GM12878 (cell line): ENCODE results near the gene ADARB1. TPM values are rescaled to one million over a fixed set of nuclear protein-coding genes. Genes with fewer than 3 reads are reported as not detected.

Experiments
- BCL11A ChIP-seq: IDR thresholded peaks from 2 replicates; pipeline ENCODE4 v1.6.1; 2011; ENCODE audit warnings: low read depth, low read length
- BRCA1 ChIP-seq: IDR thresholded peaks from 2 replicates; pipeline ENCODE4 v1.6.1; 2011; ENCODE audit warnings: low read depth, low read length, improper control_type of control experiment
- CBX5 ChIP-seq: sonication (generic); IDR thresholded peaks from 2 replicates; pipeline ENCODE4 v1.6.1; 2016; ENCODE audit warnings: low read depth, moderate library complexity, mild to moderate bottlenecking, inconsistent platforms
- CHD1 ChIP-seq: IDR thresholded peaks from 2 replicates; pipeline ENCODE4 v1.6.1; 2012; ENCODE audit warnings: low read depth, low read length, improper control_type of control experiment
- HCFC1 ChIP-seq: fragments of 150-350 bp; IDR thresholded peaks from 2 replicates; pipeline ENCODE4 v1.6.1; 2014; ENCODE audit warnings: low read length
- KAT2A ChIP-seq: conservative IDR thresholded peaks from 2 replicates; pipeline ENCODE4 v1.6.1; 2011; ENCODE audit warnings: low read depth, low read length; ENCODE audit not compliant: control insufficient read depth
- LARP7 ChIP-seq: fragments of 450-650 bp; IDR thresholded peaks from 2 replicates; pipeline ENCODE4 v1.6.1; 2017; ENCODE audit warnings: mild to moderate bottlenecking
- MTA2 ChIP-seq: fragments of 450-650 bp; IDR thresholded peaks from 2 replicates; pipeline ENCODE4 v1.6.1; 2016; ENCODE audit warnings: low read depth, mild to moderate bottlenecking, moderate library complexity
- NRF1 ChIP-seq: conservative IDR thresholded peaks from 2 replicates; pipeline ENCODE4 v1.6.1; 2011; ENCODE audit warnings: mild to moderate bottlenecking, low read depth, low read length, improper control_type of control experiment
- POLR2A ChIP-seq: IDR thresholded peaks from 2 replicates; pipeline ENCODE4 v1.6.1; 2011; ENCODE audit warnings: low read depth, mild to moderate bottlenecking, low read length
- RCOR1 ChIP-seq: conservative IDR thresholded peaks from 2 replicates; pipeline ENCODE4 v1.6.1; 2012; ENCODE audit warnings: low read depth, low read length, improper control_type of control experiment
- SMAD5 ChIP-seq: IDR thresholded peaks from 2 replicates; pipeline ENCODE4 v1.6.1; 2016; ENCODE audit warnings: antibody characterized with exemption, low read depth
- SP1 ChIP-seq: IDR thresholded peaks from one replicate; pipeline ENCODE4 v1.6.1; 2011; ENCODE audit warnings: low read depth, low read length
- SRF ChIP-seq, 2 experiments: IDR thresholded peaks; 2 replicates each; pipeline ENCODE4 v1.6.1; 2011; ENCODE audit warnings: low read depth in 2 of 2, low read length in 2 of 2, mild to moderate bottlenecking in 1 of 2, moderate library complexity in 1 of 2
- STAT1 ChIP-seq: fragments of 450-650 bp; conservative IDR thresholded peaks from 2 replicates; pipeline ENCODE4 v1.6.1; 2014; ENCODE audit warnings: antibody characterized with exemption, mild to moderate bottlenecking
- SUPT20H ChIP-seq: IDR thresholded peaks from 2 replicates; pipeline ENCODE4 v1.6.1; 2011; ENCODE audit warnings: low read depth, mild to moderate bottlenecking, low read length, moderate library complexity, borderline replicate concordance; ENCODE audit not compliant: control insufficient read depth
- TARDBP ChIP-seq: IDR thresholded peaks from 2 replicates; pipeline ENCODE4 v1.6.1; 2016; ENCODE audit warnings: borderline replicate concordance
- TCF7 ChIP-seq: IDR thresholded peaks from 2 replicates; pipeline ENCODE4 v1.6.1; 2014; ENCODE audit warnings: antibody characterized with exemption, borderline replicate concordance
- WRNIP1 ChIP-seq: IDR thresholded peaks from 2 replicates; pipeline ENCODE4 v1.6.1; 2011; ENCODE audit warnings: low read depth, low read length, improper control_type of control experiment, borderline replicate concordance
- YY1 ChIP-seq: IDR thresholded peaks from 2 replicates; pipeline ENCODE4 v1.6.1; 2011; ENCODE audit warnings: low read depth, mild to moderate bottlenecking, low read length
- ZNF24 ChIP-seq: fragments of 450-650 bp; IDR thresholded peaks from 2 replicates; pipeline ENCODE4 v1.6.1; 2017; ENCODE audit warnings: antibody characterized with exemption, mild to moderate bottlenecking
- polyA plus RNA-seq, 11 experiments: library from polyadenylated mRNA; depleted of rRNA in 4 of 11; unstranded in 6 of 11; stranded (reverse) in 5 of 11; fragments of >200 nt; fragmentation: Nextera tagmentation in 4 of 11; fragmentation: Illumina TruSeq in 1 of 11; extraction: Ambion mirVana in 4 of 11; extraction: Trizol in 1 of 11; gene quantifications; 1 replicate in 1 of 11; 2 replicates in 10 of 11; pipeline versions ENCODE4 v1.2.1 to v1.2.3, GENCODE V29; 2011 to 2016; ENCODE audit warnings: inconsistent platforms in 2 of 11, missing spikeins in 2 of 11, low read depth in 1 of 11
- total RNA-seq, 4 experiments: library from RNA; depleted of rRNA in 3 of 4; stranded (reverse); fragments of >200 nt in 3 of 4; fragmentation: Illumina TruSeq in 1 of 4; extraction: Trizol in 1 of 4; gene quantifications; 2 replicates each; pipeline versions ENCODE4 v1.2.1 to v1.2.3, GENCODE V29; 2013 to 2021
- TF ChIP-seq, protein P1 (sequence below): fragments of 450-650 bp; IDR thresholded peaks from 2 replicates; pipeline ENCODE4 v1.6.1; 2018; ENCODE audit warnings: borderline replicate concordance, mild to moderate bottlenecking; ENCODE audit not compliant: partially characterized antibody
- TF ChIP-seq, protein P2 (sequence below): fragments of 450-650 bp; IDR thresholded peaks from 2 replicates; pipeline ENCODE4 v1.6.1; 2018; ENCODE audit warnings: mild to moderate bottlenecking, low read depth, moderate library complexity; ENCODE audit not compliant: partially characterized antibody
- TF ChIP-seq, protein P3 (sequence below): IDR thresholded peaks from 2 replicates; pipeline ENCODE4 v1.6.1; 2011; ENCODE audit warnings: borderline replicate concordance, low read depth, mild to moderate bottlenecking, moderate library complexity, mixed read lengths, low read length; ENCODE audit not compliant: insufficient read depth; ENCODE audit errors: extremely low read length
- TF ChIP-seq, protein P4 (sequence below): fragments of 450-650 bp; IDR thresholded peaks from 2 replicates; pipeline ENCODE4 v1.6.1; 2017; ENCODE audit warnings: mild to moderate bottlenecking, low read depth, inconsistent platforms; ENCODE audit not compliant: poor library complexity, severe bottlenecking

ADARB1 gene
- total and polyA plus RNA-seq, 10 of the 15 experiments (the other 5 are each of a cell fraction or from before 2014, with no cell fraction given), result 5.7 to 61.7 (median 25.3) TPM

DNA sequence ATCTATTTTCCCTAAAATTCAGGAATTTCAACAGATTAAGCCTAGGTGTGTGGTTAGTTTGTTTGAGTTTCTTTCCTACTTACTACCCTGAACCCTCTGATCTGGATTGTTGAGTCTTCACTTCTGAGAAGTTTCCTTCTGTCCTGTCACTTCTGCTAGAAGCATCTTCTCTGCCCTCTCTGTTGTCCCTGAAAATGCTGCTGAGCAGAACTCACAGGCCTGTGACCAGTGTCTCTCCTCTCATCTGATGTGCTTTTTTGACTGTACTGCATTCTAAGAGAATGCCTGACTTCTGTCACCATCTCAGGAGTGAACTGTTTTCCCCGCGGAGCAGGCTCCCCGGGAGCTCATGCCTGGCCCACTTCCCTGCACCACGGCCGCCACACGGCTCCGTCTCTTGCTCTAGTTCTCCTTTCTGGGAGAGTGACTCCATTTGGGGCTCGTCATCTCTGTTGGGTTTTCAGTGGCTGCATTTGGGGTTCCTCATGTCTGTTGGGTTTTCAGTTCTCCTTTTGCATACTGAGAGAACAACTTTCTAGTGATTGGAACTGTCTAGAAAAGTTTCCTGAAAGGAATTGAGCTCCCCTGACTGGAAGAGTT lies 135.4 kb downstream of the ADARB1 start (continued):
- TF ChIP-seq, protein P1, sequence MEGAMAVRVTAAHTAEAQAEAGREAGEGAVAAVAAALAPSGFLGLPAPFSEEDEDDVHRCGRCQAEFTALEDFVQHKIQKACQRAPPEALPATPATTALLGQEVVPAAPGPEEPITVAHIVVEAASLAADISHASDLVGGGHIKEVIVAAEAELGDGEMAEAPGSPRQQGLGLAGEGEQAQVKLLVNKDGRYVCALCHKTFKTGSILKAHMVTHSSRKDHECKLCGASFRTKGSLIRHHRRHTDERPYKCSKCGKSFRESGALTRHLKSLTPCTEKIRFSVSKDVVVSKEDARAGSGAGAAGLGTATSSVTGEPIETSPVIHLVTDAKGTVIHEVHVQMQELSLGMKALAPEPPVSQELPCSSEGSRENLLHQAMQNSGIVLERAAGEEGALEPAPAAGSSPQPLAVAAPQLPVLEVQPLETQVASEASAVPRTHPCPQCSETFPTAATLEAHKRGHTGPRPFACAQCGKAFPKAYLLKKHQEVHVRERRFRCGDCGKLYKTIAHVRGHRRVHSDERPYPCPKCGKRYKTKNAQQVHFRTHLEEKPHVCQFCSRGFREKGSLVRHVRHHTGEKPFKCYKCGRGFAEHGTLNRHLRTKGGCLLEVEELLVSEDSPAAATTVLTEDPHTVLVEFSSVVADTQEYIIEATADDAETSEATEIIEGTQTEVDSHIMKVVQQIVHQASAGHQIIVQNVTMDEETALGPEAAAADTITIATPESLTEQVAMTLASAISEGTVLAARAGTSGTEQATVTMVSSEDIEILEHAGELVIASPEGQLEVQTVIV, result no peak
- TF ChIP-seq ZNF24 (no peak), YY1 (peak; percentile 71; the same call in 1 of the 2 replicates), MTA2 (peak; percentile 38; the same call in 1 of the 2 replicates), HCFC1 (no peak), TARDBP (no peak), BCL11A (0 out of 2 replicates have a peak, but pooled peaks have one; percentile 45), WRNIP1 (no peak), TCF7 (no peak), NRF1 (no peak), CBX5 (no peak), SMAD5 (no peak), RCOR1 (no peak), STAT1 (no peak), BRCA1 (no peak), SP1 (no peak), LARP7 (no peak), CHD1 (no peak), POLR2A (no peak), SRF (IDR thresholded peaks at IDR 0.05; ENCODE audit: low read depth in 2 of 2, low read length in 2 of 2) (0 out of 4 replicates have a peak, but pooled peaks of 1 of the 2 experiments have one; percentile 53), SUPT20H (no peak), KAT2A (no peak)
- TF ChIP-seq, protein P2, sequence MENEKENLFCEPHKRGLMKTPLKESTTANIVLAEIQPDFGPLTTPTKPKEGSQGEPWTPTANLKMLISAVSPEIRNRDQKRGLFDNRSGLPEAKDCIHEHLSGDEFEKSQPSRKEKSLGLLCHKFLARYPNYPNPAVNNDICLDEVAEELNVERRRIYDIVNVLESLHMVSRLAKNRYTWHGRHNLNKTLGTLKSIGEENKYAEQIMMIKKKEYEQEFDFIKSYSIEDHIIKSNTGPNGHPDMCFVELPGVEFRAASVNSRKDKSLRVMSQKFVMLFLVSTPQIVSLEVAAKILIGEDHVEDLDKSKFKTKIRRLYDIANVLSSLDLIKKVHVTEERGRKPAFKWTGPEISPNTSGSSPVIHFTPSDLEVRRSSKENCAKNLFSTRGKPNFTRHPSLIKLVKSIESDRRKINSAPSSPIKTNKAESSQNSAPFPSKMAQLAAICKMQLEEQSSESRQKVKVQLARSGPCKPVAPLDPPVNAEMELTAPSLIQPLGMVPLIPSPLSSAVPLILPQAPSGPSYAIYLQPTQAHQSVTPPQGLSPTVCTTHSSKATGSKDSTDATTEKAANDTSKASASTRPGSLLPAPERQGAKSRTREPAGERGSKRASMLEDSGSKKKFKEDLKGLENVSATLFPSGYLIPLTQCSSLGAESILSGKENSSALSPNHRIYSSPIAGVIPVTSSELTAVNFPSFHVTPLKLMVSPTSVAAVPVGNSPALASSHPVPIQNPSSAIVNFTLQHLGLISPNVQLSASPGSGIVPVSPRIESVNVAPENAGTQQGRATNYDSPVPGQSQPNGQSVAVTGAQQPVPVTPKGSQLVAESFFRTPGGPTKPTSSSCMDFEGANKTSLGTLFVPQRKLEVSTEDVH, result no peak
- TF ChIP-seq, protein P3, sequence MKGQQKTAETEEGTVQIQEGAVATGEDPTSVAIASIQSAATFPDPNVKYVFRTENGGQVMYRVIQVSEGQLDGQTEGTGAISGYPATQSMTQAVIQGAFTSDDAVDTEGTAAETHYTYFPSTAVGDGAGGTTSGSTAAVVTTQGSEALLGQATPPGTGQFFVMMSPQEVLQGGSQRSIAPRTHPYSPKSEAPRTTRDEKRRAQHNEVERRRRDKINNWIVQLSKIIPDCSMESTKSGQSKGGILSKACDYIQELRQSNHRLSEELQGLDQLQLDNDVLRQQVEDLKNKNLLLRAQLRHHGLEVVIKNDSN, result no peak
- TF ChIP-seq, protein P4, sequence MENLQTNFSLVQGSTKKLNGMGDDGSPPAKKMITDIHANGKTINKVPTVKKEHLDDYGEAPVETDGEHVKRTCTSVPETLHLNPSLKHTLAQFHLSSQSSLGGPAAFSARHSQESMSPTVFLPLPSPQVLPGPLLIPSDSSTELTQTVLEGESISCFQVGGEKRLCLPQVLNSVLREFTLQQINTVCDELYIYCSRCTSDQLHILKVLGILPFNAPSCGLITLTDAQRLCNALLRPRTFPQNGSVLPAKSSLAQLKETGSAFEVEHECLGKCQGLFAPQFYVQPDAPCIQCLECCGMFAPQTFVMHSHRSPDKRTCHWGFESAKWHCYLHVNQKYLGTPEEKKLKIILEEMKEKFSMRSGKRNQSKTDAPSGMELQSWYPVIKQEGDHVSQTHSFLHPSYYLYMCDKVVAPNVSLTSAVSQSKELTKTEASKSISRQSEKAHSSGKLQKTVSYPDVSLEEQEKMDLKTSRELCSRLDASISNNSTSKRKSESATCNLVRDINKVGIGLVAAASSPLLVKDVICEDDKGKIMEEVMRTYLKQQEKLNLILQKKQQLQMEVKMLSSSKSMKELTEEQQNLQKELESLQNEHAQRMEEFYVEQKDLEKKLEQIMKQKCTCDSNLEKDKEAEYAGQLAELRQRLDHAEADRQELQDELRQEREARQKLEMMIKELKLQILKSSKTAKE, result no peak
